Ramos (cell line): ENCODE data around the gene CAVIN4.

ENCODE experiments used
- in situ Hi-C: fragments of 300-500 bp; cut with MboI; formaldehyde crosslinking; loops from one replicate; pipeline ENCODE4 v1.14.3; 2022; ENCODE audit warnings: low sequenced_read_pairs; ENCODE audit not compliant: unreplicated experiment

Gene CAVIN4, protein sequence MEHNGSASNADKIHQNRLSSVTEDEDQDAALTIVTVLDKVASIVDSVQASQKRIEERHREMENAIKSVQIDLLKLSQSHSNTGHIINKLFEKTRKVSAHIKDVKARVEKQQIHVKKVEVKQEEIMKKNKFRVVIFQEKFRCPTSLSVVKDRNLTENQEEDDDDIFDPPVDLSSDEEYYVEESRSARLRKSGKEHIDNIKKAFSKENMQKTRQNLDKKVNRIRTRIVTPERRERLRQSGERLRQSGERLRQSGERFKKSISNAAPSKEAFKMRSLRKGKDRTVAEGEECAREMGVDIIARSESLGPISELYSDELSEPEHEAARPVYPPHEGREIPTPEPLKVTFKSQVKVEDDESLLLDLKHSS

DNA sequence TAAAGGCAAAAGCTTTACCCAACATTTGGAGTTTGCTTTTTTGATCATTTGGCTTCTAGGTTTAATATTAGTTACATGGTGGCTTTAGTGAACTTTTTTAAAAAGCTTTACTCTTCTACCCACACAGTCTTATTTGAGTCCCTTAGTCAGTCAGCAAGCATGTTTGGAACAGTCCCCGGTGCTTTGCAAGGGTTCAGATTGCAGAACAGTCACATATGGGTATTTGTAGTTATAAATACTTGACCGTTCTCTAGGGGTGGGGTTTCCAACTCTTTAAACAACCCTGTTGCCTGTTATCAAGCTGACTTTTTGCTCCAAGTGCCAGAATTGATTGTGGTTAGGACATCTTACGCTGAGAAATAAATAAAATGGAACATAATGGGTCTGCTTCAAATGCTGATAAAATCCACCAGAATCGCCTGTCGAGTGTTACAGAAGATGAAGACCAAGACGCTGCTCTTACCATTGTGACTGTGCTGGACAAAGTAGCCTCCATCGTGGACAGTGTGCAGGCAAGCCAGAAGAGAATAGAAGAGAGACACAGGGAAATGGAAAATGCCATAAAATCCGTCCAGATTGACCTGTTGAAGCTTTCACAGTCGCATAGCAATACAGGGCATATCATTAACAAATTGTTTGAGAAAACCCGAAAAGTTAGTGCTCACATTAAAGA lies at the start of gene CAVIN4:
Gene CAVIN4, plus strand, starts transcription at position 304 of the 673 bp plus-strand sequence. Its CDS starts 65 bp downstream, at position 369.
- in situ Hi-C loops, result loop anchor here (25.0 kb wide), 1 partner anchor 1391 kb away; no protein-coding TSS in a partner anchor

DNA sequence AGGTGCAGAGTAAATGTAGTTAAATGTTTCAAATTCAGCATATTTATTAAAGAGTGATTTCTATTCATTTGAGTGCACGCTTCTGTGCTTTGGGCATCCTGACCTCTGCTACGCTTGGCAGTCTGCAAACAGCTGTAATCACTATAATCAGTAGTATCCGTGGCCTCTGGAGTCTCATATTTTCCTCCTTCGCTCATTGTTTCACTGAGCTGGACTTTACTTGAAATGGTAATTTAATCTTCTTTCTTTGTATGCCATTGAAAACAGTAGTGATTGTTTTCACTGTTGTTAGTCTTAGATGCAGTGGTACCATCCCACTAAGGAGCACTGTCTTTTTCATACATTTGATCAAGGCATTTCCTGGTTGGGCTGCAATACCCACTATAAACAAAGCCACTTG lies 43.5 kb upstream of the CAVIN4 start:
- in situ Hi-C loops, result no loop called here

DNA sequence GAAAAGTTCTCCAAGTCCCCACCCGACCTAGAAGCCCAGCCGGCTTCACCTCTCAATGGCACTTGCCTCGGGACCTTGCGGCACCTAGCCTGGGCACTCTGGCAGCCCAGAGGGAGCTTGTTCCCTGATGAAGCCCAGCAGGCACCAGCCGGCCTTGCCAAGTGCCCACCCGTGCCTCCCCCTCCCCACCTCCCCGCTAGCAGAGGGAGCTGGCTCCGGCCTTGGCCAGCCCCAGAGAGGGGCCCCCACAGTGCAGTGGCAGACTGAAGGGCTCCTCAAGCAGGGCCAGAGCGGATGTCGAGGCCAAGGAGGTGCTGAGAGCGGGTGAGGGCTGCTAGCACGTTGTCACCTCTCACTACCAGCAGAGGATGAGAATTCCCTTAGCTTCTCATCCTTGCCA lies 37.6 kb upstream of the CAVIN4 start:
- in situ Hi-C loops, result no loop called here

DNA sequence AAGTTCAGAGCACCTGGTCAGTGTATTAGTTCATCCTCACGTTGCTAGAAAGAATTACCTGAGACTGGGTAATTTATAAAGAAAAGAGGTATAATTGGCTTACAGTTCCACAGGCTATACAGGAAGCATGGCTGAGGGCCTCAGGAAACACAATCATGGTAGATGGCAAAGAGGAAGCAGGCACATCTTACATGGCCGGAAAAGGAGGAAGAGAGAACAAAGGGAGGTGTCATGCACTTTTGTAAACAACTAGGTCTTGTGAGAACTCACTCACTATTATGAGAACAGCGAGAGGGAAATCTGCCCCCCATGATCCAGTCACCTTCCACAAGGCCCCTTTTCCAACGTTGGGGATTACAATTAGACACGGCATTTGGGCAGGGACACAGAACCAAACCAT lies 28.8 kb upstream of the CAVIN4 start:
- in situ Hi-C loops, result no loop called here

DNA sequence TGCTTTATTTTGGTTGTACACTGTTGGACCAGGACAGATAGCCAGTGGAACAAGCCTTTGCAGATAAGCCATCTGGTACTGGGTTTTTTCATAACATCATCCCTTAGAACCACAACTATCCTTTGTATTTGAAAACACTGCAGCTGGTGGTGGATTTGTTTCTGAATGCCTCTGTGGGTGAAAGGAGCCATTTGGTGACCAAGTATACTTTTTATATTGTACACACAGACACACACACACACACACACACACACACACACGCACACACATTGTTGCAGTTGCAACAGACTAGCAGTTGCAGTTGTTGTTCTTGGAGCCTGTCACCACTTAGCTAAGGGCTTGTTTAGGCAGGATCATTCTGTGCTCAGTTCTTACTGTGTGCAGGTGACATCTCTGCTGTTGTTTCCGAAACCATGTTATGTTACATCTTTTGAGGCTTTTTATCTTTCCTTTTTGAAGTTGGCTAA lies 22.9 kb upstream of the CAVIN4 start:
- in situ Hi-C loops, result no loop called here

DNA sequence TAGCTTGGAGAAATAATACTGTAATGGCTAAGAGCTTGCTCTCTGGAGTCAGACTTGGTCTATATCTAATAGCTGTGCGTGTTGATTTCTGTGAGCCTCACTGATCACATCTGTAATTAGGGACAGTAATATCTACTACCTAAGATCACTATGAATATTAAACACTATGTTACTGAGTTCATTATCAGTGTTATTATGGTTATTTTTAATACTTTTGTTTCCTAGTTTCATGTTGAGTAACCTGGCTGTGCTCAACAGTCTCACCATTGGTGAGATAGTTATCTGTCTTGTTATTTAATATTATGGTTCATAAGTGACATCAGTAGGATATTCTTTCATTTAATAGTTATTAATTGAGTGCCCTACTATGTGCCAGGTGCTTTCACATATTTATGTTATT lies 22.4 kb upstream of the CAVIN4 start:
- in situ Hi-C loops, result no loop called here

DNA sequence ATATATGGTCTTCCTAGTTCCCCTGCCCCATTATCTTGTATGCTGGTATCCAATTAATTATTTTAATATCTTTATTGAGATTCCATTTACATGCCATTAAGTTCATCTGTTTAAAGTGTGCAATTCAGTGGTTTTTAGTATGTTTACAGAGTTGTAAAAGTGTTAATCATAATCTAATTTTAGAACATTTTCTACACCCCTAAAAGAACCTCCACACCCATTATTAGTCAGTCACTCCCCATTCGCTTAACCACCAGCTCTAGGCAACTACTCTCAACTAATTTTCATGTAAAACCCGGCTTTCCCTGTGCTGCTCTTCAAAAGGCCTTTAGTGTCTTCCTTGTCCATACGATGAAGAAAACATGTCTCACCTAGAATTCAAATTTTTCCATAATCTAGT lies 20.8 kb upstream of the CAVIN4 start:
- in situ Hi-C loops, result no loop called here

DNA sequence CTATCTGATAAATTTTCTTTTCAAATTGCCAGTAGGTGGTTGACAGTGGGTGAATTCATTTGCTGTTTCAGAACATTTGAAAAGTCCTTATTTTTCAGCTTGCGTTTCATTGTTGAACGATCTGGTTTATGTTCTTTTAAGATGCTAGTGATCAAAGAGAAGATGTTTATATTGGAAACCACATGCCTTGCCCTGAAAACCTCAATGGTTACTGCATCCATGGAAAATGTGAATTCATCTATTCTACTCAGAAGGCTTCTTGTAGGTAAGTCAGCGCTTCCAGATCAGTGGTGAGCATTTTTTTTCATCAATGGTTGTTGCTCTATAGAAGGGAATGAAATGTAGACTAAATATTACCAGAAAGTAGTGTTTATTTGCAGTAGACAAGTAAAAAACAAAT lies 16.6 kb upstream of the CAVIN4 start:
- in situ Hi-C loops, result no loop called here

DNA sequence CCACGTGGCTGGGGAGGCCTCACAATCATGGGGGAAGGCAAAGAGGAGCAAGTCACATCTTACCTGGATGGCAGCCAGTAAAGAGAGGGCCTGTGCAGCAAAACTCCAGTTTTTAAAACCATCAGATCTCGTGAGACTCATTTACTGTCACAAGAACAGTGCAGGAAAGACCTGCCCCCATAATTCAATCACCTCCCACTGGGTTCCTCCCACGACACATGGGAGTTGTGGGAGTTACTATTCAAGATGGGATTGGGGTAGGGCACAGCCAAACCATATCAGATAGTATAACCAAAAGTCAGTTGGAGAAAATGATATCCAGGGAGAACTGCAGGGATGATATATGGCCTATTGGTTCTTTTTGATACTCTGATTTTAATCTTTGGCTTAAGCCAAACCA lies 10.0 kb upstream of the CAVIN4 start:
- in situ Hi-C loops, result no loop called here

DNA sequence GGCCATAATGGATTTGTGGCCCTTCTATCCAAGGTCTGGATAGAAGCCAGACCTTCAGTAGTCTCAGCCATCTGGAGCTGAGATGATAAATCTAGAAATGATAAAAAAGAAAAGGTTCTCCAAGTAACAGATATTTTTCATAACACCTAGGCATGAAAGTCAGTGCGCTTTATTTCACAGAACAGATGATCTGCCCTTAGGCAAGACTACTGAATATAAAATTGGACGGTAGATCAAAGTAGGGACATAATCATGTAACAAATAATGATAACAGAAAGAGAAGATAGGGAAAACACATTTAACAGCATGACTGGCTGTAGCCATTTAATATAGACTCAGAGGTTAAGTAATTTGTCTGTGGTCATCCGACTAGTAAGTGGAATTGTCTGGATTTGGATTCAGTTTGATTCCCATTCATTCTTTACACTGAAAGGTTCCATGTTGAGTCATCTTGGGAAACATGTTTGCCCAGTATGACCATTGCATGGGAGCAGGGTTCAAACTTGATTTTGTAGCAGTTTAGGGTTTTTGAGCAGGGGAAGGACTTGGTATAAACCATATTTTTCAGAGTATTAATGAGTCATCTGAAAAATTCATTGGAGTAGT lies 4.1 kb upstream of the CAVIN4 start:
- in situ Hi-C loops, result no loop called here

DNA sequence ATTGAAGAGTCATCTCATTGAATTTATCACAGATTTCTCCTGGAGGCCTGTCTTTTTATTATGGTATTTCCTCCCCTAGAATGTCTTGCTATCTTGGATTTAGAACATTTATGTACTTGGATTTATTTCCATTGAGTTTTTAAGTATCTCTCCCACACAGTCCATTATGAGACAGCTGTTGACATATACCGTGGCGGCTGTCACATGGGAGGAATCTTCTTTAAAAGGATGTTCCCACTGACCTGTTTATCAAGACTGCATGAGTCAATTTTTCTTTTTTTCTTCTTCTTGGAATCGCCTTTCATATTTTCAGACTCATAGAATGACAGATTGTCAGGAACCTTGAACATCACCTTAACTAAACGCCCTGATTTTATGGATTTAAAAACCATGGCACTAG lies 2.9 kb upstream of the CAVIN4 start:
- in situ Hi-C loops, result loop anchor here (25.0 kb wide), 1 partner anchor 1388 kb away; no protein-coding TSS in a partner anchor

DNA sequence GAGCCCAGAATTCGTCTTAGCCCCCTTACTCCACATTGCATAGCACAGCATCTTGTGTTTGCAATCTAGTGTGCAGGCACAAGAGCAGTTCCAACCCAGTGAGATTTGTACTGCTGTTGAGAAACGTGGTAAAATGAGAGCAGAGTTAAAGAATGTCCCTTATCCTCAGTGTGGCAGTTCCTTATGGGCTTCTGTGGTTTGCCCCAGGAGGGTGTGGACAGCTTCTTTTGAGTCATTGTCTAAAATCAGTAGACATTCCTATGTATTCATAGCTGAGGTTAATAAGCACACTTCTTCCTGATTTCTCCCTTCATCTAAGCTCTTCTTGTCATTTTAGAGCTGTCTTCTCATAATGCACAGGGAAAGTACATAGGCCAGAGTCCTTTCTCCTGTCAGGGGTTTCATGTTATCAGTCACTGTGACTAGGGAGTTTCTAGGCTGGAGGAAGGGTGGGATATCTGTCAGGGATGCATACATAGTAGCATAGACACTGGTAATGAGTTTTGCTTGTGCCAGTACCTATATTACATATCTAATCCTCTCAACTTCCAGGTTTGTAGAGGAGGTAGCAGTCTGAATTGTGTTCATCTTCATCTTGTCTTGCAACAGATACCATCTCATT lies 2.0 kb upstream of the CAVIN4 start:
- in situ Hi-C loops, result loop anchor here (25.0 kb wide), 1 partner anchor 1389 kb away; no protein-coding TSS in a partner anchor

DNA sequence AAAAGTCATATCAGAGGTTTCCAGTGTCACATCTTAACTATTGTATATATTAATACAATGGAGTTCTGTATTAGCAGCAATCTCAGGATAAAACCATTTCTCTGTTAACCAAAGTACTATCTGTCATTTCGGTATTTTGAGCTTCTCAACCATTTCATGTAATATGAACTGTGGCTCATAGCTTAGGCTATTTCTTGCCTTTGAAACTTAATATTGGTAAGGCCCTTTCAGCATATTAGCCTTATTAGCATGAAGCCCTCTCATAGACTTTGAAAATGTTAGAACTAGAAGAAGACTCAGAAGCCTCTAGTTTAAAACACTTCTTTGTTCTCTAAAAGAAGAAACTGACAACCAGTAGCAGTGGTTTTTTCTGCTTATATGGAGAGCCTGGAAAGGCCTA lies 731 bp downstream of the CAVIN4 start:
- in situ Hi-C loops, result loop anchor here (25.0 kb wide), 1 partner anchor 1391 kb away; no protein-coding TSS in a partner anchor

DNA sequence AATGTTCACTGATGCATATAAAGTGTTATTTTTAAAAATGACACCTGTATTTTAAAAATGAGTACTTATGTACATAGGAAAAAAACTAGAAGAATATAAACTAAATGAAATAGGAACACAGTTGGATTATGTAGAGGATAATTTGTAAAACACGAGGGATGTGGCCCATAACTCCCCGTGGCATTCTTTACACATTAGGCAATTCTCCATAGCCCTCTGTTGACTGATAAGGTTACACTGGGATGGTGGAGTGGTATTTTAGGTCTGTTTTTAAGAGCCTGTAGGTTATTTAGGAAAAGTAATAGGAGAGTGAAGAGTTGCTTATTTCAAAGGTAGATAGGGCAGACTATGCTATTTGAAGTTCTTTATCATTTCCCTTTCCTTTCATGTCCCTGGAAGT lies 1.8 kb downstream of the CAVIN4 start:
- in situ Hi-C loops, result loop anchor here (25.0 kb wide), 1 partner anchor 1392 kb away; no protein-coding TSS in a partner anchor

DNA sequence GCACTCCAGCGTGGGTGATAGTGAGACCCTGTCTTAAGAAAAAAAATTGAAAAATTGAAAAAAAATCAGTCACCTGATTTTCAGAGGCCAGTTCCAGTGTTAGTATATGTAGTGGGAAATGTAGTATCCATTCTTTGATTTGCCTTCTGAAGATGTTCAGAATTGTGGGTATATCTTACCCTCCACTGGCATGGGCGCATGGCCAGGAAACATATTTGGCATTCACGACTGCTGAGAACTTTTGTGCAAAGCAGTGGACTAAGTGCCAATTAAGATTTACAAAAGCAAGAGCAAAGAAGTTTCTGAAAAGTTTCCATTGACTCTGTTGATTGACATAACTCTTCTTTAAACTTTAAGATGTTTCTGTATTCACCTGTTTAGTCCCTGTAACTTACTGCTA lies 2.4 kb downstream of the CAVIN4 start:
- in situ Hi-C loops, result loop anchor here (25.0 kb wide), 1 partner anchor 1393 kb away; no protein-coding TSS in a partner anchor

DNA sequence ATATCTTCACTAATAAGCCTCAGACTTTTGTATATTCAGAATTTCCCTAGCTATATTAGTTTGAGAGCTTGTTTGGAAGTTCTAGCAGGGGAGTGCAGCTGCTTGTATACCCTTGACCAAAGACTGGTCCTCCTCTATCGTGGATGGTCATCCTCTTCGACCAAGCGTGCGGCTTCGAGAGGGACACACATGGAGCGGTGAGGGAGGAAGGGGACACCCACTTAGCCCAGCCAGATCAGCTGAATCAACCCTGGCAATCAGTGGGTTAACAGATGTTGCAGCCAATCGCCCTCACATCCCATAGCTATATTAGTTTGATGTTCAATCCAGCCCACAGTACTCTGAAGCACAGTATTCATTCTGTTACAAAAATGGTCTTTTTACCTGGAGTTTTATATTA lies 3.2 kb downstream of the CAVIN4 start:
- in situ Hi-C loops, result loop anchor here (25.0 kb wide), 1 partner anchor 1394 kb away; no protein-coding TSS in a partner anchor

DNA sequence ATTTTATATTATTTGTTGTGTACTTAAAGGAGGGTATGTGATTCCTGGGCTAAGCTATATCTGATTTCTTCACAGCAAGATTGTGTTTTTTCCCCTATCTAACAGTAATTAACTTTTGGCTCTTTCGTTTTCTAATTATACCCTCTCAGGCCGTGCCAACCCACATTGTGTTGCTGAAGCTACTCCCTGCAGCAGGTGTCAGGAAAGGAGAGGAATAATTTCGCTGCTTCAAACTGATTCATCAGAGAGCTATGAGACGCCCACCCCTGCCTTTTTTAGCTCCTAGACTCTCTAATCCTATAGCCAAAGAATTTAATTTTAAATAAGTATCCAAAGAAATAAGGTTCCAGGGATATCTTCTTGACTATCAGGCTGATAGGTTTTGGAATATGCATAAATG lies 3.8 kb downstream of the CAVIN4 start:
- in situ Hi-C loops, result loop anchor here (25.0 kb wide), 1 partner anchor 1394 kb away; no protein-coding TSS in a partner anchor

DNA sequence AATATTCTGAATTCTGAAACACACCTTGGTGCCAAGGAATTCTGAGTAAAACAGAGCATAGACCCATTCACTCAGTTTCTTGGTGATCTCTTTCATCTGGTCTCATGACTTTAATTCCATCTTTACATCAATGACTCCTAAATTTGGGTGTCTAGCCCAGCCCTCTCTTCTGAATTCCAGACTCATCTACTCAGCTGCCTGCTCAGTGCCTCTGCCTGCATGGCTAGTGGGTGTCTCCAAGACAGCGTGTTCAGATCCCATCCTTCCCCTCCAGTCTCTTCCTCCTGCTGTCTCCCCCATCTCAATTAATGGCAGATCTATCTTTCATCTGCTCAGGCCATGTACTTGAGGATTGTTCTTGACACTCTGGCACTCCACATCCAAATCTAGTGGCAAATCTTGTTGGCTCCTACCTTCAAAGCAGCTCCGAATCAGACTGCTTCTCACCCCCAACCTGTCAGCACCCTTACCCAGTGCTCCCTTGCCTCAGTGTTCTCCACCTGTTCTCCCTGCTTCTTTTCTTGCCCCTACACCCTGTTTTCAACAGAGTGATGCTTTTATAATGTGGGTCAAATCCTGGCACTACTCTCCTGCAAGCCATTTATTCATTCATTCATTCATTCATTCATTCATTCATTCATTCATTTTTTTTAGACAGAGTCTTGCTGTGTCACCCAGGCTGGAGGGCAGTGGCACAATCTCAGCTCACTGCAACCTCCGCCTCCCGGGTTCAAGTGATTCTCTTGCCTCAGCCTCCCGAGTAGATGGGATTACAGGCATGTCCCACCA lies 5.3 kb downstream of the CAVIN4 start:
- in situ Hi-C loops, result loop anchor here (25.0 kb wide), 1 partner anchor 1396 kb away; no protein-coding TSS in a partner anchor

DNA sequence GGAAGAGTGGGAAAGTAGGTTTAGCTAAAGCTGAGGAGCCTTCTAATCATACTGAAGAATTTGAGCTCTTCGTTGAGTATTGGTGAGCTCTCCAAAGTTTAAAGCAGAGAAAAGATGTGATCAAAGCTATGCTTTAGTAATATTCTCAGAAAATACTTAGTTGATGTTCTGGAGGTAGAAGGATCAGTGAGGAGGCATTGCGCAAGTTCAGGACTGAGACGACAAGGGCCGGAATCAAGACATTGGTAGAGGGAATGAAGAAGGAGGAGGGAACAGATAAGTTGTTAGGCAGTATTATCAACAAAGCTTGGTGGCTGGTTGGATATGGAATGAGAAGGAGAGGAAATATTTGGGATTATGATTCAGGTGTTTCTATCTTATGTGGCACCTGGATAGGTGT lies 7.1 kb downstream of the CAVIN4 start:
- in situ Hi-C loops, result loop anchor here (25.0 kb wide), 1 partner anchor 1398 kb away; no protein-coding TSS in a partner anchor
